DND-41 (cell line): ENCODE data around the gene LRP5.

Experiments used
- ATAC-seq: fragments of 200-7000 bp; cut with Tn5 transposase; 3 replicates; pipeline ENCODE4 v1.9.1; 2021; ENCODE audit warnings: low read depth; ENCODE audit not compliant: insufficient read depth
- DNase-seq: peaks from one replicate; pipeline ENCODE4 v3.0.0-alpha.2; 2020
- H2AFZ ChIP-seq: 2 replicates; pipeline ENCODE4 v1.6.0; 2012; ENCODE audit warnings: low read depth, low read length
- H3K27ac ChIP-seq: 2 replicates; pipeline ENCODE4 v1.5.1; 2012; ENCODE audit warnings: low read length, inconsistent platforms
- H3K27me3 ChIP-seq: fragments of 200-600 bp; sonication (generic); 2 replicates; pipeline ENCODE4 v1.6.0; 2012; ENCODE audit warnings: low read length, mild to moderate bottlenecking, inconsistent platforms; ENCODE audit not compliant: insufficient read depth, poor library complexity
- H3K36me3 ChIP-seq: 2 replicates; pipeline ENCODE4 v1.5.1; 2012; ENCODE audit warnings: low read length, inconsistent platforms; ENCODE audit not compliant: insufficient read depth
- H3K4me1 ChIP-seq: 2 replicates; pipeline ENCODE4 v1.5.1; 2012; ENCODE audit warnings: mild to moderate bottlenecking, low read length; ENCODE audit not compliant: insufficient read depth
- H3K4me2 ChIP-seq: 2 replicates; pipeline ENCODE4 v1.6.0; 2012; ENCODE audit warnings: mild to moderate bottlenecking, moderate library complexity, low read length, inconsistent platforms; ENCODE audit not compliant: insufficient read depth
- H3K4me3 ChIP-seq, 2 experiments: fragments of 200-600 bp in 1 of 2; shearing (Covaris generic) in 1 of 2; 2 replicates each; pipeline ENCODE4 v1.5.1; 2012 to 2016; ENCODE audit warnings: inconsistent platforms in 2 of 2, low read length in 2 of 2, mild to moderate bottlenecking in 2 of 2, low read depth in 1 of 2, moderate library complexity in 1 of 2
- H3K79me2 ChIP-seq: 2 replicates; pipeline ENCODE4 v1.6.0; 2012; ENCODE audit warnings: low read length, inconsistent platforms; ENCODE audit not compliant: insufficient read depth
- H3K9ac ChIP-seq: 2 replicates; pipeline ENCODE4 v1.6.0; 2012; ENCODE audit warnings: low read depth, mild to moderate bottlenecking, inconsistent platforms, low read length, moderate library complexity
- H3K9me3 ChIP-seq: 2 replicates; pipeline ENCODE4 v1.5.1; 2012; ENCODE audit warnings: low read length, moderate library complexity, mild to moderate bottlenecking, inconsistent platforms; ENCODE audit not compliant: insufficient read depth, severe bottlenecking
- H4K20me1 ChIP-seq: 2 replicates; pipeline ENCODE4 v1.6.0; 2012; ENCODE audit warnings: low read length; ENCODE audit not compliant: insufficient read depth
- CTCF ChIP-seq: IDR thresholded peaks from 2 replicates; pipeline ENCODE4 v1.5.1; 2012; ENCODE audit warnings: borderline replicate concordance, low read length, moderate library complexity, mild to moderate bottlenecking; ENCODE audit not compliant: poor library complexity, severe bottlenecking; ENCODE audit errors: extremely low read depth
- EZH2 ChIP-seq: IDR thresholded peaks from 3 replicates; pipeline ENCODE4 v1.6.1; 2012; ENCODE audit warnings: borderline replicate concordance, low read depth, mild to moderate bottlenecking, moderate library complexity, low read length, inconsistent platforms; ENCODE audit not compliant: severe bottlenecking

The LRP5 gene

GRCh38 chr11:68325907-68326220, 13.5 kb downstream of the LRP5 start:
- Histone ChIP-seq H3K27me3 (no peaks in the 10 kb centered on the region), H3K27ac (no peak overlapping the region), H3K4me3 (no peak overlapping the region), H3K4me1 (peaks cover 46% of the 10 kb centered on the region), H3K9me3 (no peaks in the 10 kb centered on the region), H3K9ac (no peak overlapping the region), H4K20me1 (peaks cover 56% of the 10 kb centered on the region), H3K79me2 (peaks cover 89% of the 10 kb centered on the region), H3K36me3 (no peaks in the 10 kb centered on the region; the same call in 1 of the 2 replicates), H2AFZ (no peak overlapping the region), H3K4me2 (no peak overlapping the region)
- no peak for ATAC-seq
- TF ChIP-seq CTCF (no peak), EZH2 (no peak)
- DNase-seq, result no peak

DNA sequence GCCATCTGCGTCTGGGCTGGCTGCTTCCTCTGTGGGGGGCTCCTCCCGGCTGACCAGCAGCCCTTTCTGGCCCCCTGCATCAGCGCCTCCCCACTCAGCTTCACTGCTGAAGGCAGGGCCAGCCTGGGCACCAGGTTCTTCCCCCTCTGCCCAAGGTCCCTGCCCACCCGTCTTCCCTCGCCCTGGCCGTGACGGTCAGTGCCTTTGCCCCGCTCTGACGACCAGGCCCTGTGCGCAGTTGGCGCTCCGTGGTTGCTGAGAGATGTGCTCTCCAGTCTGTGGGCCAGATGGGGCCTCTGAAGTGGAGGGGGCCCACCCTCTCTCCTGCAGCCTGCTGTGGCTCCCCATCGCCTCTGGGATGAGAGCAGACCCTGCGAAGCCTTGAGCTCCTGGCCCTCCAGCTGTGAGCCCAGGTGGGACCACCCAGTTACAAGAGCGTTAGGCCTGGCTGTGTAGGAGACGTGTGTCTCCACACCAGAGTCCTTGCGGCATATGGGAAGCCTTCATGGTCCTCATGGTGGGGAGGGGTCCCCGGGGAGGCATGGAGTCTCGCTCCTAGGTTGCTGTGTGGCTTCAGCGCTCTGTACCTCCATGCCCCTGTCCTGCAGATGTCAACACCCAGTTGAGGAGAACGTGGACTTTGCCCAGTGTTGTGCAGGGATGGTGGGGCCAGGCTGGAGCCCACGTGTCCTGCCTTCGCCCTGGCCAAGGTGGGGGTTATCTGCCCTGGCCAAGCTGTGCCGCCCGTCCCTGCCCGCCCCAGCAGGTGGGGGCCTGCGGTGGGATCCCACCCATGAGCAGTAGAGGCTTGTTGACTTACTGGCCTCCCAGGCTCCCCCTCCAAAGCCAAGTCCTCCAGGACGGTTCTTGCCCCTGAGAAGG, 14.2 kb downstream of the LRP5 start:
- H3K9ac ChIP-seq, result peak overlapping the region; percentile 46
- H3K27ac ChIP-seq, result peak overlapping the region; percentile 88

DNA sequence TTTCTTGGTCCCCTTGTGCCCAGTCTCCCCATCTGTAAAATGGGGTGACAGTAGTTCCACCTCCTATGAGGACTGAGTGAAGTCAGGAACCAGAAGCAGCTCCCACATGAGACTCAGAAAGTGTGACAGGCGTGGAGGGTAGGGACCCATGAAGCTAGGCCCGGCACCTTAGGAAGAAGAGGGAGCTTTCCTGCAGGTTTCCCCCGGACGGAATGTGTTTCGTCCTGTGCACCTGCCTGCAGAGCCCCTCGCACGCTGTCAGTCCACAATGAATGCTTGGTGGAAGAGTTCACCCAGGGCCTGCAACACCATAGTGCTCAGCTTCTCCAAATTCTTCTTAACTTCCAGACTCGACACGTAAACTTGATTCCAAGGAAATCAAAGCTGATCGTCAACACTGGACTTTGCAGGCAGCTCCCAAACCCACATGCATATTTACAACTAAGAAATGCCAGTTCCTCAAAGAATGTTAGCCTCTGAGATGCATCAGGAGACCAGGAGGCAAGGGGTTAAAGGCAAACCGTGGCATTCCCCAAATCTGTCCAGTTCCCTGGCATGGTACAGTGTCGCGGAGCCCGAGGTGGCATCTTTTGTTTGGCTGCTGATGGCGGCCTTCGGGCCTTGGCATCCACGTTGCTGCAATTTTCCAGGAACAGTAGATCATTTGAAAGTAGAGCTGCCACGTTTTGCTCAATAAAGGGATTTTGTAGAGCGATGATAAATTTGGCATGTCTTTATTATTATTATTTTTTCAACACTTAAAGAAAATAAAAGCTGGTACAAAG, 15.4 kb downstream of the LRP5 start:
- Histone ChIP-seq H3K4me1 (peaks cover 55% of the 10 kb centered on the region), H3K36me3 (no peaks in the 10 kb centered on the region; the same call in 1 of the 2 replicates), H3K27ac (peak overlapping the region; percentile 88), H3K79me2 (peaks cover 75% of the 10 kb centered on the region), H3K27me3 (no peaks in the 10 kb centered on the region), H4K20me1 (peaks cover 54% of the 10 kb centered on the region), H3K9me3 (no peaks in the 10 kb centered on the region), H3K4me2 (peak overlapping the region; percentile 60), H2AFZ (peak overlapping the region; percentile 8), H3K4me3 (peak overlapping the region in 1 of 2 experiments; percentile 36; a peak in 2 of 4 replicates), H3K9ac (peak overlapping the region; percentile 46)
- no peak for TF ChIP-seq EZH2
- TF ChIP-seq CTCF, result no peak
- DNase-seq, result peak; percentile 20
- ATAC-seq, result peak; percentile 7; the same call in 2 of the 3 replicates

More for the DNA sequence above, 14.2 kb downstream of the LRP5 start:
- Histone ChIP-seq H4K20me1 (peaks cover 55% of the 10 kb centered on the region), H3K79me2 (peaks cover 83% of the 10 kb centered on the region), H2AFZ (no peak overlapping the region), H3K4me2 (peak overlapping the region; percentile 60; the same call in 1 of the 2 replicates), H3K4me1 (peaks cover 54% of the 10 kb centered on the region), H3K9me3 (no peaks in the 10 kb centered on the region), H3K4me3 (no peak overlapping the region), H3K27me3 (no peaks in the 10 kb centered on the region), H3K36me3 (no peaks in the 10 kb centered on the region; the same call in 1 of the 2 replicates)
- no peak for ATAC-seq
- no peak for DNase-seq
- no peak for TF ChIP-seq EZH2
